Activated gamma-delta T cell (primary cell): ENCODE data around the gene KIAA1549.

Experiments used
- DNase-seq: peaks from one replicate; lab custom pipeline; 2025; lab: John Stamatoyannopoulos, UW

Gene KIAA1549

GRCh38 chr7:138975343-138976104 is 5.7 kb downstream of the KIAA1549 start:
- DNase-seq = no peak

- DNase-seq = no peak
Observed at GRCh38 chr7:138974675-138975292, 6.4 kb downstream of the KIAA1549 start.

- DNase-seq = no peak
Observed at GRCh38 chr7:138974103-138974502, 7.1 kb downstream of the KIAA1549 start.

GRCh38 chr7:138970952-138971351 is 10.2 kb downstream of the KIAA1549 start:
- no peak for DNase-seq

- no peak for DNase-seq
Observed at GRCh38 chr7:138970446-138970845, 10.7 kb downstream of the KIAA1549 start.

GRCh38 chr7:138967159-138967558 is 14.0 kb downstream of the KIAA1549 start:
- DNase-seq = no peak

GRCh38 chr7:138964624-138965436 is 16.4 kb downstream of the KIAA1549 start:
- DNase-seq = no peak

GRCh38 chr7:138963675-138964074 is 17.5 kb downstream of the KIAA1549 start:
- DNase-seq = no peak

GRCh38 chr7:138962561-138963270 is 18.5 kb downstream of the KIAA1549 start:
- no peak for DNase-seq

GRCh38 chr7:138961159-138961558 is 20.0 kb downstream of the KIAA1549 start:
- no peak for DNase-seq

GRCh38 chr7:138958391-138958956 is 22.7 kb downstream of the KIAA1549 start:
- no peak for DNase-seq

GRCh38 chr7:138957753-138958390 is 23.3 kb downstream of the KIAA1549 start:
- no peak for DNase-seq

GRCh38 chr7:138957217-138957616 is 24.0 kb downstream of the KIAA1549 start:
- no peak for DNase-seq

- DNase-seq = no peak
Observed at GRCh38 chr7:138954545-138955475, 26.4 kb downstream of the KIAA1549 start.

GRCh38 chr7:138952791-138953190 is 28.4 kb downstream of the KIAA1549 start:
- DNase-seq = no peak

- no peak for DNase-seq
Observed at GRCh38 chr7:138951953-138952352, 29.2 kb downstream of the KIAA1549 start.

GRCh38 chr7:138949421-138950088 is 31.6 kb downstream of the KIAA1549 start:
- DNase-seq = no peak

- DNase-seq = no peak
Observed at GRCh38 chr7:138948403-138948802, 32.8 kb downstream of the KIAA1549 start.

GRCh38 chr7:138945821-138946220 is 35.4 kb downstream of the KIAA1549 start:
- DNase-seq = no peak

GRCh38 chr7:138945154-138945553 is 36.0 kb downstream of the KIAA1549 start:
- no peak for DNase-seq
